Endothelial cell of hepatic sinusoid (primary cell): ENCODE data around the gene NHLH1.

Experiments
- in situ Hi-C: cut with HindIII; loops from 2 replicates; pipeline ENCODE4 v1.10.0; 2017; ENCODE audit warnings: low sequenced_read_pairs

Gene NHLH1

GRCh38 chr1:160407839-160408801 lies 41.2 kb downstream of the NHLH1 start:
- in situ Hi-C loops: no loop called here

- in situ Hi-C loops: no loop called here
These were observed 42.0 kb downstream of the NHLH1 start for GRCh38 chr1:160408864-160409263.

- in situ Hi-C loops: no loop called here
These were observed 42.6 kb downstream of the NHLH1 start for GRCh38 chr1:160409486-160409885.

- in situ Hi-C loops: no loop called here
These were observed 43.6 kb downstream of the NHLH1 start for GRCh38 chr1:160410406-160411005.

- in situ Hi-C loops: no loop called here
These were observed 44.6 kb downstream of the NHLH1 start for GRCh38 chr1:160411271-160412027.

GRCh38 chr1:160412028-160412362 lies 45.1 kb downstream of the NHLH1 start:
- in situ Hi-C loops: no loop called here

- in situ Hi-C loops: no loop called here
These were observed 46.8 kb downstream of the NHLH1 start for GRCh38 chr1:160413716-160414115.

- in situ Hi-C loops: no loop called here
These were observed 48.0 kb downstream of the NHLH1 start for GRCh38 chr1:160414881-160415280.

GRCh38 chr1:160415696-160416290 lies 48.9 kb downstream of the NHLH1 start:
- in situ Hi-C loops: no loop called here

- in situ Hi-C loops: no loop called here
These were observed 49.5 kb downstream of the NHLH1 start for GRCh38 chr1:160416369-160416768.

GRCh38 chr1:160418483-160418882 lies 51.6 kb downstream of the NHLH1 start:
- in situ Hi-C loops: no loop called here

GRCh38 chr1:160419150-160419837 lies 52.4 kb downstream of the NHLH1 start:
- in situ Hi-C loops: no loop called here

GRCh38 chr1:160419838-160420169 lies 52.9 kb downstream of the NHLH1 start:
- in situ Hi-C loops: no loop called here

GRCh38 chr1:160420881-160421842 lies 54.3 kb downstream of the NHLH1 start:
- in situ Hi-C loops: no loop called here

GRCh38 chr1:160421881-160422280 lies 55.0 kb downstream of the NHLH1 start:
- in situ Hi-C loops: no loop called here
